Right lobe of liver (tissue), 6 donors: ENCODE measurements around the gene AMIGO3. TPM values are rescaled to one million over a fixed set of nuclear protein-coding genes. Genes with fewer than 3 reads are reported as not detected.
"Not testable (repeated sequence)": the region's sequence is repeated elsewhere in the genome, so short reads cannot be mapped to it uniquely, and the experiment has no call there.

Experiments used
- ATAC-seq, 4 donors: fragments of 200-7000 bp; cut with Tn5 transposase; one replicate each; pipeline ENCODE4 v1.9.1; 2020; ENCODE audit warnings: mild to moderate bottlenecking in 4 of 4, moderate library complexity in 4 of 4
- DNase-seq, 3 donors: peaks; one replicate each; pipeline ENCODE4 v3.0.0-alpha.2; 2020
- H3K27ac ChIP-seq, 3 donors: fragments of 200-600 bp; one replicate each; pipeline ENCODE4 v1.8.0; 2022
- H3K27me3 ChIP-seq, 2 donors: fragments of 200-600 bp; one replicate each; pipeline ENCODE4 v1.8.0; 2022
- H3K36me3 ChIP-seq, 4 donors: fragments of 200-600 bp; sonication (generic) in 1 of 4; one replicate each; pipeline versions ENCODE4 v1.5.1 to v1.8.0; 2017 to 2022; ENCODE audit warnings: control low read depth in 1 of 4
- H3K4me1 ChIP-seq, 4 donors: fragments of 200-600 bp; sonication (generic) in 1 of 4; one replicate each; pipeline versions ENCODE4 v1.5.1 to v1.8.0; 2017 to 2022; ENCODE audit warnings: control low read depth in 1 of 4
- H3K4me3 ChIP-seq, 3 donors: fragments of 200-600 bp; one replicate each; pipeline ENCODE4 v1.8.0; 2022
- H3K9me3 ChIP-seq, 4 donors: fragments of 200-600 bp; sonication (generic) in 1 of 4; one replicate each; pipeline versions ENCODE4 v1.5.1 to v1.8.0; 2017 to 2022; ENCODE audit warnings: control low read depth in 1 of 4
- CTCF ChIP-seq, 4 donors: fragments of 200-600 bp in 3 of 4; fragments of 450-650 bp in 1 of 4; IDR thresholded peaks; one replicate each; pipeline versions ENCODE4 v1.5.1 to v1.8.0; 2016 to 2022; ENCODE audit warnings: antibody characterized with exemption in 4 of 4, mild to moderate bottlenecking in 2 of 4
- POLR2A ChIP-seq: fragments of 450-650 bp; IDR thresholded peaks from one replicate; pipeline ENCODE4 v1.6.1; 2017; ENCODE audit warnings: antibody characterized with exemption, mild to moderate bottlenecking
- WGBS: methylation state at CpG from one replicate; pipeline ENCODE4 v1.1.6; 2018; ENCODE audit warnings: low coverage, low lambda C conversion rate; ENCODE audit not compliant: insufficient coverage; ENCODE audit errors: missing lambda C conversion rate; 5-methylcytosine and 5-hydroxymethylcytosine counted together
- intact Hi-C, 2 donors: fragments of 100-400 bp; cut with DNase I; formaldehyde crosslinking; loops; one replicate each; pipeline versions ENCODE4 v1.11.2 to v1.14.1; 2022
- total RNA-seq, 6 experiments: library from RNA; depleted of rRNA in 2 of 6; stranded (reverse); fragments of >200 nt in 2 of 6; fragmentation: NEBNext Ultra II Directional in 3 of 6; extraction: Animal tissue kit (Norgen Biotek cat#: 25700) in 3 of 6; gene quantifications; one replicate each; pipeline versions ENCODE4 v1.1.0 to v1.2.4, GENCODE V29; 2016 to 2023
- donor health status: DM: no; HTN: yes; CAD: no.
- donor health status: DM: no; HTN: no; CAD: no.
- donor health status: DM: no; HTN: no; CAD: no.
- donor health status: DM: no; HTN: yes; CAD: no.
- donor health status: DM: no; HTN: yes; CAD: no.

AMIGO3 gene
- total RNA-seq, 6 experiments from 2014 or later, result 0.07 to 2.4 (median 0.64) TPM; not detected in 2

- no peaks in the 10 kb centered on the region for H3K27me3 ChIP-seq
- intact Hi-C loops, result no loop called here
- DNase-seq (peak; percentile 89 to 91 (median 90)), ATAC-seq (peak; percentile 66 to 76 (median 72))
- H3K9me3 ChIP-seq, result no peaks in the 10 kb centered on the region
- H3K36me3 ChIP-seq, result peaks cover 0 to 7% (median 2%) of the 10 kb centered on the region in 4 donors
- peaks cover 0 to 26% (median 0%) of the 10 kb centered on the region in 4 donors for H3K4me1 ChIP-seq
- peak within 1 kb of the TSS; percentile 88 to 97 (median 91) for H3K27ac ChIP-seq
- 0% methylated on average over 8 of the region's 66 CpGs for WGBS
- H3K4me3 ChIP-seq, result peak within 1 kb of the TSS; percentile 99 to 100 (median 100)
- TF ChIP-seq CTCF (IDR thresholded peaks at IDR 0.05), result peak in 3 of 4 donors; percentile 16 to 22 (median 17)
- TF ChIP-seq POLR2A, result no peak
These were observed 30.2 kb downstream of the AMIGO3 start, which contains the start of the genes MST1 and RNF123 for GRCh38 chr3:49689046-49689907. MST1 (minus strand) TSS chr3:49689474; CDS start chr3:49688691, 783 bp downstream. RNF123 (plus strand) TSS chr3:49689557; CDS start chr3:49691166, 1,609 bp downstream.

GRCh38 chr3:49688338-49689045, 31.0 kb downstream of the AMIGO3 start:
- WGBS, result 20% methylated on average over 2 of the region's 7 CpGs
- H3K27me3 ChIP-seq, intact Hi-C loops, H3K9me3 ChIP-seq: not testable (repeated sequence)
- TF ChIP-seq POLR2A, result peak; percentile 89
- H3K4me1 ChIP-seq, result peaks cover 0 to 26% (median 0%) of the 10 kb centered on the region in 4 donors
- DNase-seq (peak; percentile 70 to 89 (median 88)), ATAC-seq (peak; percentile 83 to 89 (median 86))
- peaks cover 0 to 13% (median 4%) of the 10 kb centered on the region in 4 donors for H3K36me3 ChIP-seq
- peak overlapping the region; percentile 88 to 97 (median 91) for H3K27ac ChIP-seq
- peak overlapping the region; percentile 99 to 100 (median 100) for H3K4me3 ChIP-seq

- H3K27me3 ChIP-seq, intact Hi-C loops, H3K9me3 ChIP-seq, DNase-seq, ATAC-seq: not testable (repeated sequence)
- no CpG with 5 or more reads among the region's 12 CpGs for WGBS
- H3K4me3 ChIP-seq, result peak overlapping the region; percentile 99 to 100 (median 100)
- peak overlapping the region in 1 of 3 donors; percentile 91 for H3K27ac ChIP-seq
- peaks cover 0 to 23% (median 12%) of the 10 kb centered on the region in 4 donors for H3K36me3 ChIP-seq
- peaks cover 0 to 26% (median 0%) of the 10 kb centered on the region in 4 donors for H3K4me1 ChIP-seq
These were observed 32.1 kb downstream of the AMIGO3 start for GRCh38 chr3:49687424-49687795.

- DNase-seq (peak in 1 of 3 donors; percentile 64), ATAC-seq (peak in 3 of 4 donors; percentile 2 to 5 (median 3))
- H3K9me3 ChIP-seq, intact Hi-C loops, H3K27me3 ChIP-seq: not testable (repeated sequence)
- Histone ChIP-seq H3K4me1 (peaks cover 0 to 26% (median 0%) of the 10 kb centered on the region in 4 donors), H3K36me3 (peaks cover 0 to 28% (median 13%) of the 10 kb centered on the region in 4 donors), H3K4me3 (peak overlapping the region in 1 of 3 donors; percentile 100), H3K27ac (peak overlapping the region in 1 of 3 donors; percentile 91)
- 27% methylated on average over 3 of the region's 44 CpGs for WGBS
These were observed 32.6 kb downstream of the AMIGO3 start for GRCh38 chr3:49686769-49687423.

GRCh38 chr3:49686346-49686745, 33.1 kb downstream of the AMIGO3 start:
- H3K9me3 ChIP-seq, H3K27me3 ChIP-seq, intact Hi-C loops, H3K4me3 ChIP-seq, H3K27ac ChIP-seq: not testable (repeated sequence)
- DNase-seq, result peak in 1 of 3 donors; percentile 75
- 78% methylated on average over 14 of the region's 29 CpGs for WGBS
- H3K4me1 ChIP-seq, result peaks cover 0 to 23% (median 0%) of the 10 kb centered on the region in 4 donors
- peak in 1 of 4 donors; percentile 0 for ATAC-seq
- H3K36me3 ChIP-seq, result peaks cover 0 to 33% (median 13%) of the 10 kb centered on the region in 4 donors

- H3K27ac ChIP-seq, DNase-seq, H3K27me3 ChIP-seq, H3K4me3 ChIP-seq, H3K9me3 ChIP-seq, ATAC-seq, intact Hi-C loops: not testable (repeated sequence)
- H3K36me3 ChIP-seq, result peaks cover 0 to 37% (median 14%) of the 10 kb centered on the region in 4 donors
- H3K4me1 ChIP-seq, result peaks cover 0 to 18% (median 0%) of the 10 kb centered on the region in 4 donors
- no CpG with 5 or more reads among the region's 36 CpGs for WGBS
These were observed 33.6 kb downstream of the AMIGO3 start for GRCh38 chr3:49685846-49686245.

- WGBS, result no CpG with 5 or more reads among the region's 10 CpGs
- peaks cover 0 to 44% (median 19%) of the 10 kb centered on the region in 4 donors for H3K36me3 ChIP-seq
These were observed 34.4 kb downstream of the AMIGO3 start for GRCh38 chr3:49685103-49685502.

GRCh38 chr3:49684453-49684852, 35.0 kb downstream of the AMIGO3 start:
- H3K9me3 ChIP-seq, ATAC-seq, intact Hi-C loops, H3K4me1 ChIP-seq, H3K4me3 ChIP-seq, H3K27ac ChIP-seq, DNase-seq, H3K27me3 ChIP-seq: not testable (repeated sequence)
- peaks cover 0 to 50% (median 20%) of the 10 kb centered on the region in 4 donors for H3K36me3 ChIP-seq
- no CpG with 5 or more reads among the region's 2 CpGs for WGBS

More at GRCh38 chr3:49685103-49685502, 34.4 kb downstream of the AMIGO3 start:
- H3K9me3 ChIP-seq, H3K27ac ChIP-seq, intact Hi-C loops, H3K27me3 ChIP-seq, H3K4me3 ChIP-seq, ATAC-seq, DNase-seq: not testable (repeated sequence)
- H3K4me1 ChIP-seq, result peaks cover 0 to 11% (median 0%) of the 10 kb centered on the region in 4 donors
